ENCODE measurements around the gene DPP10.

The DPP10 gene

DNA sequence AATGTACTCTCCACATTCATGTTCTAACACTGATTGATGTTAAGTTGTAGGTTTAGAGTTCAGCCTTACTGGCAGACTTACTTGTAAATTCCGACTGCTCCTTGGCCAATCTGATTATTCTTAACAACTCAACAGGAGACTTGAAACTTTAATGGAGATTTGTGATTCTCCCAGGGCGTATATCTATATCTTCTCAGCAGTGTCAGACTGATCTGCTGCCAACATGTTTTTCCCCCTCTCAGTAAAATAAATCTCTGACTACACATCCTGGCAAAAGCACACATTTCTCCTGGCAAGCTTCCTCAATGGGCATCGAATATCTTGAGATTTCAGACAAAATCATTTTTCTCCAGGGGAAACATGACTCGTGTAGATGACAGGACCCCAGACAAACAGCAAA lies 1041.2 kb downstream of the DPP10 start:
- Histone ChIP-seq H2AFZ (ENCODE audit: low read length) (no peak overlapping the region), H3K27me3 (ENCODE audit: insufficient read depth, low read length, poor library complexity, severe bottlenecking) (no peaks in the 10 kb centered on the region), H3K4me2 (ENCODE audit: low read depth, low read length, poor library complexity, severe bottlenecking) (no peak overlapping the region), H3K9me2 (replicated peaks; ENCODE audit: low read depth, low read length) (no peaks in the 10 kb centered on the region), H3K9me3 (ENCODE audit: insufficient read depth, low read depth, low read length) (no peaks in the 10 kb centered on the region), H3K9ac (ENCODE audit: low read depth, low read length, poor library complexity, severe bottlenecking) (no peak overlapping the region), H3K4me3 (ENCODE audit: low read length, poor library complexity, severe bottlenecking) (no peak overlapping the region), H3K4me1 (ENCODE audit: insufficient read depth, low read length, poor library complexity, severe bottlenecking) (no peaks in the 10 kb centered on the region), H3K36me3 (ENCODE audit: insufficient read depth, low read length) (no peaks in the 10 kb centered on the region), H3F3A (ENCODE audit: low read depth) (no peaks in the 10 kb centered on the region), H4K20me1 (ENCODE audit: insufficient read depth, low read length, poor library complexity, severe bottlenecking) (no peaks in the 10 kb centered on the region), H3K79me2 (ENCODE audit: insufficient read depth, low read length) (no peaks in the 10 kb centered on the region)
- TF ChIP-seq CTCF (conservative IDR thresholded peaks at IDR 0.05; ENCODE audit: low read length) (no peak), EZH2phosphoT487 (IDR thresholded peaks at IDR 0.05; ENCODE audit: borderline replicate concordance) (no peak)

DNA sequence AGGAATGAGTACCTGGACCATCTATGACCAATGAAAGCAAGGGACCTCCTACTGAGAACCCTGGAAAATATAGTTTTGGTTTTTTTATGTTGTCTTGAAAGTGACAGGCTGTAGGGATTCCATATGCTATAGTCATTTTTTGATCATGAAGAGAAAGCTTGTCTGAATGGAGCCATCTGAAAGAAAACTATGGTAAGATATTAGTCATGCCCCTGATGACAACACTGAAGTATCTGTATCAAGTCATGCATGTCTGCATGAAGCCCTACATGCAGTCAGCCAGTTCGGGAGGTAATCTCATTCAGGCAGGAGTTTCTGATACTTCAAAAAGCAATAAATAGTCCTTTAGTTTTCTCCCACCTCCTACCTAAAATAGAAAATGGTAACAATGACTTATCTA lies 1042.0 kb downstream of the DPP10 start:
- Histone ChIP-seq H3K79me2 (ENCODE audit: insufficient read depth, low read length) (no peaks in the 10 kb centered on the region), H3K4me3 (ENCODE audit: low read length, poor library complexity, severe bottlenecking) (no peak overlapping the region), H3K4me2 (ENCODE audit: low read depth, low read length, poor library complexity, severe bottlenecking) (no peak overlapping the region), H3K36me3 (ENCODE audit: insufficient read depth, low read length) (no peaks in the 10 kb centered on the region), H4K20me1 (ENCODE audit: insufficient read depth, low read length, poor library complexity, severe bottlenecking) (no peaks in the 10 kb centered on the region), H3K9me2 (replicated peaks; ENCODE audit: low read depth, low read length) (no peaks in the 10 kb centered on the region), H3K9me3 (ENCODE audit: insufficient read depth, low read depth, low read length) (no peaks in the 10 kb centered on the region), H3F3A (ENCODE audit: low read depth) (no peaks in the 10 kb centered on the region), H3K4me1 (ENCODE audit: insufficient read depth, low read length, poor library complexity, severe bottlenecking) (no peaks in the 10 kb centered on the region), H3K9ac (ENCODE audit: low read depth, low read length, poor library complexity, severe bottlenecking) (no peak overlapping the region), H2AFZ (ENCODE audit: low read length) (no peak overlapping the region), H3K27me3 (ENCODE audit: insufficient read depth, low read length, poor library complexity, severe bottlenecking) (no peaks in the 10 kb centered on the region)
- TF ChIP-seq CTCF (conservative IDR thresholded peaks at IDR 0.05; ENCODE audit: low read length) (no peak), EZH2phosphoT487 (IDR thresholded peaks at IDR 0.05; ENCODE audit: borderline replicate concordance) (no peak)

GRCh38 chr2:115484983-115485382 lies 1042.5 kb downstream of the DPP10 start:
- H3K4me2 ChIP-seq (ENCODE audit: low read depth, low read length, poor library complexity, severe bottlenecking) = no peak overlapping the region
- H3K4me1 ChIP-seq (ENCODE audit: insufficient read depth, low read length, poor library complexity, severe bottlenecking) = no peaks in the 10 kb centered on the region
- TF ChIP-seq CTCF (conservative IDR thresholded peaks at IDR 0.05; ENCODE audit: low read length) (no peak), EZH2phosphoT487 (IDR thresholded peaks at IDR 0.05; ENCODE audit: borderline replicate concordance) (no peak)
- no peaks in the 10 kb centered on the region for H3K36me3 ChIP-seq (ENCODE audit: insufficient read depth, low read length)
- H3K27me3 ChIP-seq (ENCODE audit: insufficient read depth, low read length, poor library complexity, severe bottlenecking) = no peaks in the 10 kb centered on the region
- H3K79me2 ChIP-seq (ENCODE audit: insufficient read depth, low read length) = no peaks in the 10 kb centered on the region
- H3K4me3 ChIP-seq (ENCODE audit: low read length, poor library complexity, severe bottlenecking) = no peak overlapping the region
- H3K9me3 ChIP-seq (ENCODE audit: insufficient read depth, low read depth, low read length) = no peaks in the 10 kb centered on the region
- H3K9me2 ChIP-seq (replicated peaks; ENCODE audit: low read depth, low read length) = no peaks in the 10 kb centered on the region
- H3F3A ChIP-seq (ENCODE audit: low read depth) = no peaks in the 10 kb centered on the region
- H3K9ac ChIP-seq (ENCODE audit: low read depth, low read length, poor library complexity, severe bottlenecking) = no peak overlapping the region
- H4K20me1 ChIP-seq (ENCODE audit: insufficient read depth, low read length, poor library complexity, severe bottlenecking) = no peaks in the 10 kb centered on the region
- no peak overlapping the region for H2AFZ ChIP-seq (ENCODE audit: low read length)
